Measurements from ENCODE around the gene MMP13. TPM values are rescaled to one million over a fixed set of nuclear protein-coding genes. Genes with fewer than 3 reads are reported as not detected.
"Not testable (repeated sequence)": the region's sequence is repeated elsewhere in the genome, so short reads cannot be mapped to it uniquely, and the experiment has no call there.

The MMP13 gene

DNA sequence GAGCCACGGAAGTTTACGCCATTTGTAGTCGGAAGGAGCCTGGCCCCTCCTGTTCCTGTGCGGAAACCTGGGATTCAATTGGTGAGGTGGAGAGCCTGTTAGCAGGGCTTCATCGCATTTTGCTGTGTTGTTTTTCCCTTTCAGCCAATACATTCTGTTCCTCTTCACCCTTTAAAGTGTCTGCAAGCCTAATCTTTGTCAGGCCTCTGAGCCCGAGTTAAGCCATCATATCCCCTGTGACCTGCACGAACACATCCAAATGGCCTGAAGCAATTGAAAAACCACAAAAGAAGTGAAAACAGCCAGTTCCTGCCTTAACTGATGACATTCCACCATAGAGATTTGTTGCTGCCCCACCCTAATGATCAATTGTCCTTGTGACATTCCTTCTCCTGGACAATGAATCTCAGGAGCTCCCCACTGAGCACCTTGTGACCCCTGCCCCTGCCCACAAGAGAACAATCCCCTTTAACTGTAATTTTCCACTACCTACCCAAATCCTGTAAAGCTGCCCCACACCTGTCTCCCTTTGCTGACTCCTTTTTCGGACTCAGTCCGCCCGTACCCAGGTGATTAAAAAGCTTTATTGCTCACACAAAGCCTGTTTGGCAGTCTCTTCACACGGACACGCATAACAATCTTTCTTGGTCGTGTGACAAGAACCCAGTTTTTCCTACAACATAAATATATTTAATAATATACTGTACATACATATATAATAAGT is 43.6 kb downstream of the MMP13 start:
- H3K79me1 ChIP-seq (ENCODE audit: low read length) = no peaks in the 10 kb centered on the region
- H3K27ac ChIP-seq (ENCODE audit: low read depth, low read length) = peak overlapping the region; percentile 38
- H3K9ac ChIP-seq (ENCODE audit: low read length) = no peak overlapping the region
- no peaks in the 10 kb centered on the region for H3K79me2 ChIP-seq (ENCODE audit: control insufficient read depth, insufficient read depth, low read length)
- H4K8ac ChIP-seq (ENCODE audit: low read depth, low read length) = no peak overlapping the region
- no peak overlapping the region for H3K4me2 ChIP-seq (ENCODE audit: low read length)
- no peak overlapping the region for H4K5ac ChIP-seq (ENCODE audit: low read length)
- H3K4me3 ChIP-seq (ENCODE audit: low read length) = no peak overlapping the region
- no peaks in the 10 kb centered on the region for H3K27me3 ChIP-seq (ENCODE audit: insufficient read depth, low read length, poor library complexity)
- H2AK5ac ChIP-seq (ENCODE audit: low read length) = no peak overlapping the region
- no peak overlapping the region for H3K23ac ChIP-seq (ENCODE audit: low read length)
- DNase-seq = peak; percentile 95
- peak overlapping the region; percentile 28 for H3K4ac ChIP-seq (ENCODE audit: low read depth, low read length)
- H3K4me1 ChIP-seq (ENCODE audit: control insufficient read depth, low read depth, low read length) = peaks cover 2% of the 10 kb centered on the region
- peak overlapping the region; percentile 25 for H3K18ac ChIP-seq (ENCODE audit: low read length)
- no peaks in the 10 kb centered on the region for H3K36me3 ChIP-seq (ENCODE audit: control insufficient read depth, insufficient read depth, low read length)
- WGBS (ENCODE audit: extremely low coverage, insufficient coverage, low lambda C conversion rate) = no CpG with 5 or more reads among the region's 13 CpGs
- no peak overlapping the region for H2BK5ac ChIP-seq (ENCODE audit: low read length)
- no peak overlapping the region for H2BK15ac ChIP-seq (replicated peaks; ENCODE audit: low read depth)
- H3K56ac ChIP-seq (ENCODE audit: low read length) = no peak overlapping the region
- no peak overlapping the region for H2BK120ac ChIP-seq (ENCODE audit: low read depth, low read length)

DNA sequence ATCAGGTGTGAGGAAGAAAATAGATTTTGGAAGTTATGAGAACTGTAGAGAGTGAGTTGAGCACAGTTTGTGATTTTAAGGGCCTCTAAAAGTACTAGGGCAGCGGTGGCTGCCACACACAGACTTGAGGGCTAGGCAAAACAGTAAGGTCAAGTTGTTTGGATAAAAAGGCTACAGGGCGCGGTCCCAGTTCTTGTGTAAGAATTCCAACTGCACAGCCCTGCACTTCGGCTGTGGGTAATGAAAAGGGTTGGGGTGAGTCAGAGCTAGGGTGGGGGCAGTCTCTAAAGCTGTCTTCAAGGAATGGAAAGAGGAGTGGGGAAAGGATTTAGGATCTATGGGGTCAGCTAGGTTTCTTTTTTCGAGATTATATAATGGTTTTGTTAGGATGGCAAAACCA is 49.7 kb downstream of the MMP13 start:
- WGBS (ENCODE audit: extremely low coverage, insufficient coverage, low lambda C conversion rate) = no CpG with 5 or more reads among the region's 5 CpGs
- H3K18ac ChIP-seq (ENCODE audit: low read length); H3K4me1 ChIP-seq (ENCODE audit: control insufficient read depth, low read depth, low read length); H2BK120ac ChIP-seq (ENCODE audit: low read depth, low read length); H2BK5ac ChIP-seq (ENCODE audit: low read length); H3K4me3 ChIP-seq (ENCODE audit: low read length); DNase-seq; H2AK5ac ChIP-seq (ENCODE audit: low read length); H3K4me2 ChIP-seq (ENCODE audit: low read length); H2BK15ac ChIP-seq (replicated peaks; ENCODE audit: low read depth); H3K56ac ChIP-seq (ENCODE audit: low read length); H3K79me2 ChIP-seq (ENCODE audit: control insufficient read depth, insufficient read depth, low read length); H3K27me3 ChIP-seq (ENCODE audit: insufficient read depth, low read length, poor library complexity); H4K5ac ChIP-seq (ENCODE audit: low read length); H3K9ac ChIP-seq (ENCODE audit: low read length); H3K23ac ChIP-seq (ENCODE audit: low read length); H3K4ac ChIP-seq (ENCODE audit: low read depth, low read length); H3K27ac ChIP-seq (ENCODE audit: low read depth, low read length); H3K79me1 ChIP-seq (ENCODE audit: low read length); H4K8ac ChIP-seq (ENCODE audit: low read depth, low read length); H3K36me3 ChIP-seq (ENCODE audit: control insufficient read depth, insufficient read depth, low read length): not testable (repeated sequence)

DNA sequence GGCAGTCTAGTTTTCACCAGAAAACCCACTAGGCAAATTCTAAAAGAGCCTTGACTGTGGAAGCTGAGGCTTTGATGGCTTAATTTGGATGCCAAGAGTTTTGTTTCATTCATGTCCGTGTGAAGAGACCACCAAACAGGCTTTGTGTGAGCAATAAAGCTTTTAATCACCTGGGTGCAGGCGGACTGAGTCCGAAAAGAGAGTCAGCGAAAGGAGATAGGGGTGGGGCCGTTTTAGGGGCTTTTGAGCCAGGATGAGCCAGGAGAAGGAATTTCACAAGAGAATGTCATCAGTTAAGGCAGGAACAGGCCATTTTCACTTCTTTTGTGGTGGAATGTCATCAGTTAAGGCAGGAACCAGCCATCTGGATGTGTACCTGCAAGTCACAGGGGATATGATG is 51.6 kb downstream of the MMP13 start:
- H3K36me3 ChIP-seq (ENCODE audit: control insufficient read depth, insufficient read depth, low read length); H4K8ac ChIP-seq (ENCODE audit: low read depth, low read length); H4K5ac ChIP-seq (ENCODE audit: low read length); H3K4me1 ChIP-seq (ENCODE audit: control insufficient read depth, low read depth, low read length); H2BK120ac ChIP-seq (ENCODE audit: low read depth, low read length); H3K23ac ChIP-seq (ENCODE audit: low read length); H3K4me3 ChIP-seq (ENCODE audit: low read length); H2BK15ac ChIP-seq (replicated peaks; ENCODE audit: low read depth); H3K79me2 ChIP-seq (ENCODE audit: control insufficient read depth, insufficient read depth, low read length); H2AK5ac ChIP-seq (ENCODE audit: low read length); H3K4me2 ChIP-seq (ENCODE audit: low read length); H3K27me3 ChIP-seq (ENCODE audit: insufficient read depth, low read length, poor library complexity); H3K79me1 ChIP-seq (ENCODE audit: low read length): not testable (repeated sequence)
- peak; percentile 50 for DNase-seq
- Histone ChIP-seq H2BK5ac (ENCODE audit: low read length) (peak overlapping the region; percentile 58), H3K9ac (ENCODE audit: low read length) (peak overlapping the region; percentile 26), H3K27ac (ENCODE audit: low read depth, low read length) (peak overlapping the region; percentile 45), H3K4ac (ENCODE audit: low read depth, low read length) (peak overlapping the region; percentile 36), H3K18ac (ENCODE audit: low read length) (peak overlapping the region; percentile 90), H3K56ac (ENCODE audit: low read length) (peak overlapping the region; percentile 62)
- no CpG with 5 or more reads among the region's 5 CpGs for WGBS (ENCODE audit: extremely low coverage, insufficient coverage, low lambda C conversion rate)

DNA sequence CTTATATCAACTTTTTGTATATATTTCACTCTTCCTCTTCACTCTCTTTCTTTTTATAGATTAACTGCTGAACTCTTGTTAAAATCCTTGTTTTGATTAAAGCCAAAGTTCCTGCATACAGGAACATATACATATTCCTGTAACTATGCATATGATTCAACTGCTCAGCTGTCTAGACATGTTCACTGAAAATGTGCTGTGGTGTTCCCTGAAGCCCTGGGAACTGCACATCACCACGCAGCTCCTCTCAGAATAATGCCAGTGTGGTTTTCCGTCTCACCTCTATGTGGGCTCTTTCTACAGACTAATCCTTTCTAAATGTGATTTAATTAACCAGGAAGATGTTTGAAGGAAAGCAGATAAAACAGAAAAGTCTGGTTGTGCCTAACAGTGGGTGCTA is 55.2 kb downstream of the MMP13 start:
- Histone ChIP-seq H2BK5ac (ENCODE audit: low read length) (no peak overlapping the region), H2BK15ac (replicated peaks; ENCODE audit: low read depth) (no peak overlapping the region)
- no CpG with 5 or more reads among the region's 2 CpGs for WGBS (ENCODE audit: extremely low coverage, insufficient coverage, low lambda C conversion rate)

More for the DNA sequence above, 55.2 kb downstream of the MMP13 start:
- no peak overlapping the region for H2BK120ac ChIP-seq (ENCODE audit: low read depth, low read length)
- no peak for DNase-seq
- no peaks in the 10 kb centered on the region for H3K79me1 ChIP-seq (ENCODE audit: low read length)
- H3K27ac ChIP-seq (ENCODE audit: low read depth, low read length) = no peak overlapping the region
- H3K23ac ChIP-seq (ENCODE audit: low read length) = no peak overlapping the region
- no peaks in the 10 kb centered on the region for H3K79me2 ChIP-seq (ENCODE audit: control insufficient read depth, insufficient read depth, low read length)
- no peak overlapping the region for H4K5ac ChIP-seq (ENCODE audit: low read length)
- no peaks in the 10 kb centered on the region for H3K36me3 ChIP-seq (ENCODE audit: control insufficient read depth, insufficient read depth, low read length)
- no peak overlapping the region for H2AK5ac ChIP-seq (ENCODE audit: low read length)
- H3K9ac ChIP-seq (ENCODE audit: low read length) = no peak overlapping the region
- H3K56ac ChIP-seq (ENCODE audit: low read length) = no peak overlapping the region
- H3K18ac ChIP-seq (ENCODE audit: low read length) = no peak overlapping the region
- no peak overlapping the region for H4K8ac ChIP-seq (ENCODE audit: low read depth, low read length)
- H3K4me3 ChIP-seq (ENCODE audit: low read length) = no peak overlapping the region
- H3K4me2 ChIP-seq (ENCODE audit: low read length) = no peak overlapping the region
- H3K4ac ChIP-seq (ENCODE audit: low read depth, low read length) = peak overlapping the region; percentile 16
- no peaks in the 10 kb centered on the region for H3K4me1 ChIP-seq (ENCODE audit: control insufficient read depth, low read depth, low read length)
- no peaks in the 10 kb centered on the region for H3K27me3 ChIP-seq (ENCODE audit: insufficient read depth, low read length, poor library complexity)

Small RNA genes within 50 kb of the gene (small RNA-seq; reads per million reads assigned to genes)
- not detected for gene RNU7-159P (ENCODE audit: insufficient read depth)

Measured in mesendoderm (in vitro differentiated cells).